GM12878 (cell line): ENCODE measurements around the gene FBXL15. TPM values are rescaled to one million over a fixed set of nuclear protein-coding genes. Genes with fewer than 3 reads are reported as not detected.

Experiments used
- ATAC-seq: fragments of 200-7000 bp; cut with Tn5 transposase; 3 replicates; pipeline ENCODE4 v1.9.1; 2020; ENCODE audit warnings: mild to moderate bottlenecking, moderate library complexity
- BruUV-seq: library from RNA; stranded (reverse); fragments of 400-500 nt; replicated peaks from 2 replicates; lab custom pipeline; 2021; lab: Mats Ljungman, UMichigan
- CTCF ChIA-PET: fragments of 300-600 bp; sonication (Branson Sonifier 250); formaldehyde crosslinking; extraction: SDS; loops from one replicate; lab custom pipeline; 2021; ENCODE audit warnings: inconsistent platforms; lab: Yijun Ruan, JAX
- POLR2A ChIA-PET: fragments of 350-600 bp; formaldehyde crosslinking; extraction: SDS; loops from one replicate; lab custom pipeline; 2021; ENCODE audit warnings: inconsistent platforms; lab: Charles Lee
- RAD21 ChIA-PET: fragments of 300-600 bp; sonication (Branson Sonifier 250); formaldehyde crosslinking; loops from one replicate; lab custom pipeline; 2023; ENCODE audit warnings: antibody characterized with exemption; ENCODE audit not compliant: unreplicated experiment; lab: Charles Lee
- SMC1A ChIA-PET: fragments of 300-600 bp; sonication (Branson Sonifier 250); formaldehyde crosslinking; loops from one replicate; lab custom pipeline; 2023; ENCODE audit not compliant: unreplicated experiment, uncharacterized antibody; lab: Charles Lee
- DNase-seq: peaks from one replicate; pipeline ENCODE4 v3.0.0-alpha.2; 2011; ENCODE audit warnings: low read depth, low spot score
- FAIRE-seq: peaks from 3 replicates; lab custom pipeline; 2011; peaks lifted over from hg19 to GRCh38; lab: Jason Lieb, UNC
- H2AFZ ChIP-seq: 2 replicates; pipeline ENCODE4 v1.6.0; 2011; ENCODE audit warnings: low read depth, low read length, control low read depth; ENCODE audit not compliant: control insufficient read depth
- H3K27ac ChIP-seq: 2 replicates; pipeline ENCODE4 v1.5.1; 2011; ENCODE audit warnings: control low read depth; ENCODE audit not compliant: control insufficient read depth, insufficient read depth
- H3K27me3 ChIP-seq, 2 experiments: replicated peaks in 1 of 2; 2 replicates each; pipeline versions ENCODE4 v1.6.0 to v1.6.1; 2011; ENCODE audit warnings: low read length in 1 of 2; ENCODE audit not compliant: control insufficient read depth in 2 of 2, insufficient read depth in 2 of 2
- H3K36me3 ChIP-seq, 2 experiments: 2 replicates each; pipeline ENCODE4 v1.5.1; 2011; ENCODE audit warnings: low read length in 1 of 2; ENCODE audit not compliant: control insufficient read depth in 2 of 2, insufficient read depth in 2 of 2
- H3K4me1 ChIP-seq: 2 replicates; pipeline ENCODE4 v1.6.1; 2011; ENCODE audit warnings: mild to moderate bottlenecking, low read length, moderate library complexity, mixed read lengths; ENCODE audit not compliant: control insufficient read depth, insufficient read depth
- H3K4me2 ChIP-seq: 2 replicates; pipeline ENCODE4 v1.6.0; 2011; ENCODE audit warnings: control low read depth; ENCODE audit not compliant: control insufficient read depth, insufficient read depth
- H3K4me3 ChIP-seq: fragments of 200-600 bp; sonication (generic); 2 replicates; pipeline ENCODE4 v1.5.1; 2016
- H3K79me2 ChIP-seq: 2 replicates; pipeline ENCODE4 v1.6.0; 2011; ENCODE audit warnings: low read length; ENCODE audit not compliant: control insufficient read depth, insufficient read depth
- H3K9ac ChIP-seq: 2 replicates; pipeline ENCODE4 v1.8.0; 2011; ENCODE audit warnings: low read length, control low read depth, mixed read lengths; ENCODE audit not compliant: control insufficient read depth, insufficient read depth
- H3K9me3 ChIP-seq: replicated peaks from 3 replicates; pipeline ENCODE4 v1.5.1; 2011; ENCODE audit warnings: mild to moderate bottlenecking, low read length; ENCODE audit not compliant: control insufficient read depth, insufficient read depth
- H4K20me1 ChIP-seq: 2 replicates; pipeline ENCODE4 v1.6.0; 2011; ENCODE audit not compliant: control insufficient read depth, insufficient read depth
- BCLAF1 ChIP-seq: fragments of 450-650 bp; IDR thresholded peaks from 2 replicates; pipeline ENCODE4 v1.6.1; 2017; ENCODE audit warnings: antibody characterized with exemption, mild to moderate bottlenecking, moderate library complexity
- POLR2AphosphoS5 ChIP-seq: IDR thresholded peaks from 2 replicates; pipeline ENCODE4 v1.6.1; 2011; ENCODE audit warnings: mild to moderate bottlenecking, low read length, inconsistent platforms
- TBL1XR1 ChIP-seq: IDR thresholded peaks from 2 replicates; pipeline ENCODE4 v1.6.1; 2012; ENCODE audit warnings: low read depth, low read length, improper control_type of control experiment
- WGBS: methylation state at CpG from one replicate; pipeline ENCODE4 v1.1.6; 2016; ENCODE audit warnings: low lambda C conversion rate; ENCODE audit not compliant: insufficient replicate concordance, insufficient coverage; ENCODE audit errors: missing lambda C conversion rate; 5-methylcytosine and 5-hydroxymethylcytosine counted together
- in situ Hi-C: fragments of 300-500 bp; cut with MboI; formaldehyde crosslinking; loops from 9 replicates; pipeline ENCODE4 v1.14.3; 2018; ENCODE audit warnings: mixed read lengths
- intact Hi-C: fragments of 100-400 bp; cut with micrococcal nuclease; formaldehyde crosslinking; loops from one replicate; pipeline ENCODE4 v1.14.2; 2022; ENCODE audit not compliant: unreplicated experiment
- polyA plus RNA-seq, 11 experiments: library from polyadenylated mRNA; depleted of rRNA in 4 of 11; unstranded in 6 of 11; stranded (reverse) in 5 of 11; fragments of >200 nt; fragmentation: Nextera tagmentation in 4 of 11; fragmentation: Illumina TruSeq in 1 of 11; extraction: Ambion mirVana in 4 of 11; extraction: Trizol in 1 of 11; gene quantifications; 1 replicate in 1 of 11; 2 replicates in 10 of 11; pipeline versions ENCODE4 v1.2.1 to v1.2.3, GENCODE V29; 2011 to 2016; ENCODE audit warnings: inconsistent platforms in 2 of 11, missing spikeins in 2 of 11, low read depth in 1 of 11
- total RNA-seq, 4 experiments: library from RNA; depleted of rRNA in 3 of 4; stranded (reverse); fragments of >200 nt in 3 of 4; fragmentation: Illumina TruSeq in 1 of 4; extraction: Trizol in 1 of 4; gene quantifications; 2 replicates each; pipeline versions ENCODE4 v1.2.1 to v1.2.3, GENCODE V29; 2013 to 2021

FBXL15 gene
- total and polyA plus RNA-seq, 10 of the 15 experiments (the other 5 are each of a cell fraction or from before 2014, with no cell fraction given), result 0.13 to 21.3 (median 7.9) TPM

- ChIA-PET POLR2A (no interaction called here), RAD21 (no interaction called here), CTCF (interaction anchor here (12.1 kb wide), 1 partner anchor 170 kb away, joined by 69 read pairs; no protein-coding TSS in a partner anchor), SMC1A (interaction anchor here (1.3 kb wide), 1 partner anchor 171 kb away, joined by 3 read pairs; no protein-coding TSS in a partner anchor)
- peaks cover 20 to 41% of the 10 kb centered on the region in 2 experiments for H3K36me3 ChIP-seq
- intact Hi-C loops (no loop called here), in situ Hi-C loops (no loop called here)
- no TSS peak for BruUV-seq
- H3K27ac ChIP-seq, result no peak overlapping the region
- no peaks in the 10 kb centered on the region for H3K27me3 ChIP-seq
- DNase-seq (no peak), ATAC-seq (no peak), FAIRE-seq (no peak)
- no peak overlapping the region for H3K4me3 ChIP-seq
- 0 out of 2 replicates have a peak, but pooled peaks have one; percentile 5 for TF ChIP-seq POLR2AphosphoS5
- no peak for TF ChIP-seq BCLAF1
- no peak for TF ChIP-seq TBL1XR1
- no peak overlapping the region for H3K4me2 ChIP-seq
- H3K9ac ChIP-seq, result no peak overlapping the region
- 85% methylated on average over 8 of the region's 8 CpGs for WGBS
- H4K20me1 ChIP-seq, result peaks cover 4% of the 10 kb centered on the region; the same call in 1 of the 2 replicates
- no peaks in the 10 kb centered on the region; the same call in 2 of the 3 replicates for H3K9me3 ChIP-seq
- H3K4me1 ChIP-seq, result peaks cover 19% of the 10 kb centered on the region
- peaks cover 38% of the 10 kb centered on the region for H3K79me2 ChIP-seq
- H2AFZ ChIP-seq, result no peak overlapping the region
Observed at GRCh38 chr10:102401342-102401654, 19.3 kb upstream of the FBXL15 start.
